ENCODE measurements around the gene HSF4. TPM values are rescaled to one million over a fixed set of nuclear protein-coding genes. Genes with fewer than 3 reads are reported as not detected.
A peak's percentile ranks its signal among the peaks of the same experiment; 100 is the strongest.

The HSF4 gene
- total RNA-seq, 1 donor from 2014 or later = 2.0 TPM

GRCh38 chr16:67200491-67200890 is 35.9 kb downstream of the HSF4 start:
- no peak for DNase-seq (ENCODE audit: low read depth in 2 of 2)

GRCh38 chr16:67201411-67202345 is 37.1 kb downstream of the HSF4 start:
- no peak for DNase-seq (ENCODE audit: low read depth in 2 of 2)

GRCh38 chr16:67202426-67202825 is 37.9 kb downstream of the HSF4 start:
- DNase-seq (ENCODE audit: low read depth in 2 of 2) = no peak

- DNase-seq (ENCODE audit: low read depth in 2 of 2) = no peak
Observed at GRCh38 chr16:67202956-67203493, 38.5 kb downstream of the HSF4 start.

- no peak for DNase-seq (ENCODE audit: low read depth in 2 of 2)
Observed at GRCh38 chr16:67204076-67204475, 39.5 kb downstream of the HSF4 start.

GRCh38 chr16:67206129-67206837 is 41.7 kb downstream of the HSF4 start:
- DNase-seq (ENCODE audit: low read depth in 2 of 2) = no peak

GRCh38 chr16:67206838-67207248 is 42.3 kb downstream of the HSF4 start:
- DNase-seq (ENCODE audit: low read depth in 2 of 2) = no peak

- no peak for DNase-seq (ENCODE audit: low read depth in 2 of 2)
Observed at GRCh38 chr16:67207249-67208091, 42.9 kb downstream of the HSF4 start.

GRCh38 chr16:67208154-67208896 is 43.8 kb downstream of the HSF4 start:
- no peak for DNase-seq (ENCODE audit: low read depth in 2 of 2)

- no peak for DNase-seq (ENCODE audit: low read depth in 2 of 2)
Observed at GRCh38 chr16:67209565-67209964, 45.0 kb downstream of the HSF4 start.

- no peak for DNase-seq (ENCODE audit: low read depth in 2 of 2)
Observed at GRCh38 chr16:67210069-67210937, 45.8 kb downstream of the HSF4 start.

- DNase-seq (ENCODE audit: low read depth in 2 of 2) = no peak
Observed at GRCh38 chr16:67211674-67212073, 47.1 kb downstream of the HSF4 start.

- DNase-seq (ENCODE audit: low read depth in 2 of 2) = peak in 1 of 2 donors; percentile 38
Observed at GRCh38 chr16:67212766-67213165, 48.2 kb downstream of the HSF4 start.

- DNase-seq (ENCODE audit: low read depth in 2 of 2) = no peak
Observed at GRCh38 chr16:67213197-67214019, 48.9 kb downstream of the HSF4 start.

- DNase-seq (ENCODE audit: low read depth in 2 of 2) = no peak
Observed at GRCh38 chr16:67215706-67216105, 51.2 kb downstream of the HSF4 start.

- peak; percentile 43 to 55 for DNase-seq (ENCODE audit: low read depth in 2 of 2)
Observed at GRCh38 chr16:67216612-67217490, 52.3 kb downstream of the HSF4 start.

Data from lung microvascular endothelial cell (primary cell).